HepG2 (cell line): ENCODE data around the gene MADCAM1. TPM values are rescaled to one million over a fixed set of nuclear protein-coding genes. Genes with fewer than 3 reads are reported as not detected.
A peak's percentile ranks its signal among the peaks of the same experiment; 100 is the strongest.

Experiments used
- ATF4 ChIP-seq, 2 experiments: fragments of 450-650 bp in 1 of 2; sonication (generic) in 1 of 2; formaldehyde crosslinking; IDR thresholded peaks; 2 replicates each; pipeline versions ENCODE4 v1.5.0 to v1.8.0; 2020 to 2022; ENCODE audit warnings: mild to moderate bottlenecking in 1 of 2, missing genetic modification reagents in 1 of 2
- CCAR2 ChIP-seq: fragments of 200-400 bp; formaldehyde crosslinking; optimal IDR thresholded peaks from 2 replicates; pipeline ENCODE3; 2018; ENCODE audit warnings: low read depth, mild to moderate bottlenecking, low read length, moderate library complexity
- CREM ChIP-seq, 2 experiments: sonication (generic) in 1 of 2; formaldehyde crosslinking in 1 of 2; IDR thresholded peaks; 2 replicates each; pipeline versions ENCODE4 v1.4.0 to v1.6.1; 2016 to 2020; ENCODE audit warnings: antibody characterized with exemption in 1 of 2, mild to moderate bottlenecking in 1 of 2, missing genetic modification reagents in 1 of 2
- FOXJ3 ChIP-seq: sonication (generic); formaldehyde crosslinking; IDR thresholded peaks from 2 replicates; pipeline ENCODE4 v1.4.0; 2020; ENCODE audit warnings: missing genetic modification reagents, mild to moderate bottlenecking, borderline replicate concordance
- GLI4 ChIP-seq: sonication (generic); formaldehyde crosslinking; IDR thresholded peaks from 2 replicates; pipeline ENCODE4 v1.5.1; 2020; ENCODE audit warnings: missing genetic modification reagents, mild to moderate bottlenecking, moderate library complexity, borderline replicate concordance
- ISX ChIP-seq: sonication (generic); formaldehyde crosslinking; conservative IDR thresholded peaks from 2 replicates; pipeline ENCODE4 v1.5.0; 2020; ENCODE audit warnings: missing genetic modification reagents
- MLXIP ChIP-seq: sonication (generic); formaldehyde crosslinking; IDR thresholded peaks from 2 replicates; pipeline ENCODE4 v1.9.0; 2021; ENCODE audit warnings: missing genetic modification reagents, borderline replicate concordance
- NFIB ChIP-seq: sonication (generic); formaldehyde crosslinking; IDR thresholded peaks from 2 replicates; pipeline ENCODE4 v1.9.0; 2021; ENCODE audit warnings: missing genetic modification reagents, mild to moderate bottlenecking, borderline replicate concordance
- NFYB ChIP-seq: sonication (generic); formaldehyde crosslinking; IDR thresholded peaks from 2 replicates; pipeline ENCODE4 v1.4.0; 2020; ENCODE audit warnings: missing genetic modification reagents
- SOX13 ChIP-seq, 3 experiments: fragments of 450-650 bp in 1 of 3; sonication (generic) in 1 of 3; formaldehyde crosslinking in 1 of 3; IDR thresholded peaks in 2 of 3; conservative IDR thresholded peaks in 1 of 3; 2 replicates each; pipeline versions ENCODE4 v1.5.0 to v1.6.1; 2016 to 2020; ENCODE audit warnings: antibody characterized with exemption in 1 of 3, mild to moderate bottlenecking in 1 of 3, missing compliant biosample characterization in 1 of 3, missing genetic modification reagents in 1 of 3, moderate library complexity in 1 of 3
- SUZ12 ChIP-seq: fragments of 150-350 bp; IDR thresholded peaks from 2 replicates; pipeline ENCODE4 v1.6.1; 2014; ENCODE audit warnings: low read depth, low read length
- TAF1 ChIP-seq: sonication (generic); formaldehyde crosslinking; IDR thresholded peaks from 2 replicates; pipeline ENCODE4 v1.4.0; 2020; ENCODE audit warnings: missing genetic modification reagents
- TBP ChIP-seq: sonication (generic); formaldehyde crosslinking; IDR thresholded peaks from 2 replicates; pipeline ENCODE4 v1.5.0; 2020; ENCODE audit warnings: missing genetic modification reagents
- ZBTB8A ChIP-seq: sonication (generic); formaldehyde crosslinking; IDR thresholded peaks from 2 replicates; pipeline ENCODE4 v1.4.0; 2020; ENCODE audit warnings: mild to moderate bottlenecking, low read depth, missing genetic modification reagents, borderline replicate concordance
- ZNF143 ChIP-seq: sonication (generic); formaldehyde crosslinking; IDR thresholded peaks from 2 replicates; pipeline ENCODE4 v1.4.0; 2020; ENCODE audit warnings: missing genetic modification reagents
- ZNF160 ChIP-seq: sonication (generic); formaldehyde crosslinking; IDR thresholded peaks from 2 replicates; pipeline ENCODE4 v1.8.0; 2022; ENCODE audit warnings: mild to moderate bottlenecking, inconsistent platforms, missing genetic modification reagents
- ZNF441 ChIP-seq: sonication (generic); formaldehyde crosslinking; IDR thresholded peaks from 2 replicates; pipeline ENCODE4 v1.7.0; 2021; ENCODE audit warnings: missing genetic modification reagents, borderline replicate concordance
- ZNF512 ChIP-seq: sonication (generic); formaldehyde crosslinking; IDR thresholded peaks from 2 replicates; pipeline ENCODE4 v1.4.0; 2020; ENCODE audit warnings: mild to moderate bottlenecking, missing genetic modification reagents
- ZNF616 ChIP-seq: sonication (generic); formaldehyde crosslinking; IDR thresholded peaks from 2 replicates; pipeline ENCODE4 v1.5.0; 2020; ENCODE audit warnings: low read depth, mild to moderate bottlenecking, missing genetic modification reagents
- ZNF790 ChIP-seq: sonication (generic); formaldehyde crosslinking; IDR thresholded peaks from 2 replicates; pipeline ENCODE4 v1.8.0; 2022; ENCODE audit warnings: missing genetic modification reagents, mild to moderate bottlenecking, borderline replicate concordance
- ZSCAN22 ChIP-seq: sonication (generic); formaldehyde crosslinking; IDR thresholded peaks from 2 replicates; pipeline ENCODE4 v1.4.0; 2020; ENCODE audit warnings: mild to moderate bottlenecking, missing genetic modification reagents
- polyA plus RNA-seq, 8 experiments: library from polyadenylated mRNA; depleted of rRNA in 3 of 8; stranded (reverse) in 7 of 8; unstranded in 1 of 8; fragments of >200 nt; fragmentation: Illumina TruSeq in 4 of 8; extraction: Trizol in 4 of 8; gene quantifications; 2 replicates each; pipeline versions ENCODE4 v1.2.1 to v1.2.3, GENCODE V29; 2011 to 2016; ENCODE audit warnings: low read depth in 4 of 8, missing spikeins in 1 of 8, mixed read lengths in 1 of 8; ENCODE audit not compliant: insufficient read depth in 1 of 8
- total RNA-seq, 5 experiments: library from RNA; depleted of rRNA; stranded (reverse); fragments of >200 nt; fragmentation: Illumina TruSeq; extraction: Trizol; gene quantifications; 2 replicates each; pipeline ENCODE4 v1.2.3, GENCODE V29; 2016; ENCODE audit warnings: low read depth in 1 of 5

MADCAM1 gene
- total and polyA plus RNA-seq, 2 of the 13 experiments (the other 11 are each of a cell fraction or from before 2014, with no cell fraction given): 0.29 to 0.33 TPM

- TF ChIP-seq MLXIP (CRISPR knock-in tag): no peak
- peak; percentile 94 for TF ChIP-seq CREM (IDR thresholded peaks at IDR 0.05)
- no peak for TF ChIP-seq CREM (CRISPR knock-in tag; IDR thresholded peaks at IDR 0.05)
- 0 out of 2 replicates have a peak, but pooled peaks have one; percentile 59 for TF ChIP-seq ZNF160 (CRISPR knock-in tag)
- no peak for TF ChIP-seq CCAR2
- no peak for TF ChIP-seq ATF4 (CRISPR knock-in tag; IDR thresholded peaks at IDR 0.05)
- TF ChIP-seq ISX (CRISPR knock-in tag): no peak
- TF ChIP-seq FOXJ3 (CRISPR knock-in tag): no peak
- peak; percentile 65; the same call in 1 of the 2 replicates for TF ChIP-seq ZNF790 (CRISPR knock-in tag)
- TF ChIP-seq ZSCAN22: no peak
- TF ChIP-seq NFYB: peak; percentile 78
- peak; percentile 78 for TF ChIP-seq ZNF441
- peak; percentile 96 for TF ChIP-seq TAF1 (CRISPR knock-in tag)
- TF ChIP-seq TBP (CRISPR knock-in tag): no peak
- TF ChIP-seq ZNF143: peak; percentile 96
- TF ChIP-seq SUZ12: peak; percentile 96
- TF ChIP-seq ZNF616 (CRISPR knock-in tag): no peak
- TF ChIP-seq ZNF512: no peak
- TF ChIP-seq SOX13 (IDR thresholded peaks at IDR 0.05): no peak
- TF ChIP-seq SOX13 (CRISPR knock-in tag; conservative IDR thresholded peaks at IDR 0.05 in 1 of 2, IDR thresholded peaks at IDR 0.05 in 1 of 2): peak in 1 of 2 experiments; percentile 73; a peak in 1 of 4 replicates
- peak; percentile 41; the same call in 1 of the 2 replicates for TF ChIP-seq GLI4 (CRISPR knock-in tag)
- TF ChIP-seq NFIB (CRISPR knock-in tag): peak; percentile 58; the same call in 1 of the 2 replicates
- TF ChIP-seq ZBTB8A (CRISPR knock-in tag): no peak
Measured at GRCh38 chr19:507286-508203, 11.3 kb downstream of the MADCAM1 start, which contains the start of gene TPGS1 (continued).
